H7 (cell line): ENCODE measurements around the gene GABRB1. TPM values are rescaled to one million over a fixed set of nuclear protein-coding genes. Genes with fewer than 3 reads are reported as not detected.
"Not testable (repeated sequence)": the region's sequence is repeated elsewhere in the genome, so short reads cannot be mapped to it uniquely, and the experiment has no call there.

Source experiments
- DNase-seq: peaks from one replicate; pipeline ENCODE4 v3.0.0; 2012
- H3K27me3 ChIP-seq: 2 replicates; pipeline ENCODE4 v1.6.0; 2011; ENCODE audit warnings: mild to moderate bottlenecking, low read length; ENCODE audit not compliant: control insufficient read depth, insufficient read depth
- H3K36me3 ChIP-seq: replicated peaks from 2 replicates; pipeline ENCODE4 v1.5.1; 2011; ENCODE audit warnings: low read length; ENCODE audit not compliant: control insufficient read depth, insufficient read depth
- H3K4me3 ChIP-seq: 2 replicates; pipeline ENCODE4 v1.5.1; 2011; ENCODE audit warnings: low read depth, mild to moderate bottlenecking, control low read depth, low read length, moderate library complexity; ENCODE audit not compliant: insufficient read depth
- total RNA-seq: library from RNA; depleted of rRNA; stranded (reverse); fragments of >200 nt; shearing (Covaris generic); gene quantifications from 2 replicates; pipeline ENCODE4 v1.2.3, GENCODE V29; 2014

GABRB1 gene
- total RNA-seq, 1 experiment from 2014 or later, result 0.31 TPM

GRCh38 chr4:47372561-47372960 is 341.2 kb downstream of the GABRB1 start:
- Histone ChIP-seq H3K27me3 (no peaks in the 10 kb centered on the region), H3K4me3 (no peak overlapping the region), H3K36me3 (no peaks in the 10 kb centered on the region)
- no peak for DNase-seq

- Histone ChIP-seq H3K27me3 (no peaks in the 10 kb centered on the region), H3K4me3 (no peak overlapping the region), H3K36me3 (no peaks in the 10 kb centered on the region)
- no peak for DNase-seq
Measured at GRCh38 chr4:47373174-47373573, 341.8 kb downstream of the GABRB1 start.

- Histone ChIP-seq H3K4me3 (no peak overlapping the region), H3K27me3 (no peaks in the 10 kb centered on the region), H3K36me3 (no peaks in the 10 kb centered on the region)
- DNase-seq, result no peak
Measured at GRCh38 chr4:47373709-47374108, 342.3 kb downstream of the GABRB1 start.

- DNase-seq, result no peak
- Histone ChIP-seq H3K36me3 (no peaks in the 10 kb centered on the region), H3K27me3 (no peaks in the 10 kb centered on the region), H3K4me3 (no peak overlapping the region)
Measured at GRCh38 chr4:47374477-47374876, 343.1 kb downstream of the GABRB1 start.

- not testable (repeated sequence) for H3K27me3 ChIP-seq, H3K4me3 ChIP-seq, DNase-seq, H3K36me3 ChIP-seq
Measured at GRCh38 chr4:47378021-47378530, 346.7 kb downstream of the GABRB1 start.

GRCh38 chr4:47381172-47381571 is 349.8 kb downstream of the GABRB1 start:
- DNase-seq, result no peak
- no peaks in the 10 kb centered on the region for H3K27me3 ChIP-seq
- no peaks in the 10 kb centered on the region for H3K36me3 ChIP-seq
- H3K4me3 ChIP-seq, result no peak overlapping the region

GRCh38 chr4:47382846-47383360 is 351.5 kb downstream of the GABRB1 start:
- Histone ChIP-seq H3K4me3 (no peak overlapping the region), H3K27me3 (no peaks in the 10 kb centered on the region), H3K36me3 (no peaks in the 10 kb centered on the region)
- DNase-seq, result no peak

GRCh38 chr4:47383829-47384427 is 352.6 kb downstream of the GABRB1 start:
- Histone ChIP-seq H3K4me3 (no peak overlapping the region), H3K36me3 (no peaks in the 10 kb centered on the region), H3K27me3 (no peaks in the 10 kb centered on the region)
- DNase-seq, result peak; percentile 32

GRCh38 chr4:47386146-47386545 is 354.8 kb downstream of the GABRB1 start:
- Histone ChIP-seq H3K4me3 (no peak overlapping the region), H3K36me3 (no peaks in the 10 kb centered on the region), H3K27me3 (no peaks in the 10 kb centered on the region)
- DNase-seq, result no peak

- Histone ChIP-seq H3K36me3 (no peaks in the 10 kb centered on the region), H3K4me3 (no peak overlapping the region), H3K27me3 (no peaks in the 10 kb centered on the region)
- no peak for DNase-seq
Measured at GRCh38 chr4:47386561-47387235, 355.3 kb downstream of the GABRB1 start.

- H3K4me3 ChIP-seq, result no peak overlapping the region
- no peaks in the 10 kb centered on the region for H3K36me3 ChIP-seq
- DNase-seq, result no peak
- no peaks in the 10 kb centered on the region for H3K27me3 ChIP-seq
Measured at GRCh38 chr4:47390428-47391125, 359.2 kb downstream of the GABRB1 start.

GRCh38 chr4:47391256-47391655 is 359.9 kb downstream of the GABRB1 start:
- DNase-seq, result no peak
- Histone ChIP-seq H3K27me3 (no peaks in the 10 kb centered on the region), H3K4me3 (no peak overlapping the region), H3K36me3 (no peaks in the 10 kb centered on the region)

GRCh38 chr4:47406408-47406807 is 375.0 kb downstream of the GABRB1 start:
- H3K36me3 ChIP-seq, result no peaks in the 10 kb centered on the region
- no peak for DNase-seq
- H3K27me3 ChIP-seq, result no peaks in the 10 kb centered on the region
- H3K4me3 ChIP-seq, result no peak overlapping the region

- DNase-seq, result no peak
- no peak overlapping the region for H3K4me3 ChIP-seq
- no peaks in the 10 kb centered on the region for H3K27me3 ChIP-seq
- no peaks in the 10 kb centered on the region for H3K36me3 ChIP-seq
Measured at GRCh38 chr4:47410271-47410670, 378.9 kb downstream of the GABRB1 start.

- H3K4me3 ChIP-seq, result no peak overlapping the region
- no peaks in the 10 kb centered on the region for H3K27me3 ChIP-seq
- DNase-seq, result no peak
- no peaks in the 10 kb centered on the region for H3K36me3 ChIP-seq
Measured at GRCh38 chr4:47413521-47413920, 382.2 kb downstream of the GABRB1 start.
